NK-92 (cell line): ENCODE data around the gene SENP1.
"Not testable (repeated sequence)": the region's sequence is repeated elsewhere in the genome, so short reads cannot be mapped to it uniquely, and the experiment has no call there.

ENCODE experiments used
- DNase-seq: peaks from one replicate; lab custom pipeline; 2025; ENCODE audit not compliant: unreplicated experiment; lab: John Stamatoyannopoulos, UW

SENP1 gene

DNA sequence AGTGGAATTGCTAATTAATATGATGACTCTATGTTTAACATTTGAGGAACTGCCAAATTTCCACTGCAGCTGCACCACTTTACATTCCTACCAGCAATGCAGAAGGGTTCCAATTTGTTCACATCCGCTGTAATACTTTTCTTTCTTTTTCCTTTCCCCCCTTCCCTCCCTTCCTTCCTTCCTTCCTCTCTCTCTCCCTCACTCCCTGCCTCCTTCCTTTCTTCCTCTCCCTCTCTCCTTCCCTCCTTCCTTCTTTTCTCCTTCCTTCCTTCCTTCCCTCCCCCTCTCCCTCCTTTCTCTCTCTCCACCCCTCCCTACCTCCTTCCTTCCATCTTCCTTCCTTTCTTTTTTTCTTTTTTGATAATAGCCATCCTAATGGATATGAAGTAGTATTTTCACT is 10.1 kb upstream of the SENP1 start:
- no peak for DNase-seq

- DNase-seq = not testable (repeated sequence)
These were observed 5.4 kb upstream of the SENP1 start for GRCh38 chr12:48111312-48111693.

GRCh38 chr12:48110691-48111311 is 4.9 kb upstream of the SENP1 start:
- DNase-seq = no peak

DNA sequence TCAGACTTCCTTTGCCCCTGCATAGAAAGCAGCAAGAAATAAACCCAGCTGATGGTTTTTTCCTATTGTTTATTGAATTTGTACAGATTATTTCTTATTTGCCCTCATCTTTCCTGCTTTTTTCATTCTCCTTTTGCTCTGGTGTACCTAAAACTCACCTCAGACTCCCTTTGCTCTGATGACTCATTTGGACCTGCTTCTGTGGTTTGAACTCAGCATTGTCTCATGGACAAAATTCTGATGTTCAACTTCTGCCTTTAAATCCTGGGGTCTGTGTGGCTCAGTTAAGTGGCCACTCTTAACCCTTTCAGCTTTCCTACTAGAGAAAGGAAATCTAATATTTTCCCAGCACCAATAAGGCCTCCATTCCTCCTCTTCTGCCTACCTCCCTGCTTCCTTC is 3.5 kb upstream of the SENP1 start:
- DNase-seq = no peak

DNA sequence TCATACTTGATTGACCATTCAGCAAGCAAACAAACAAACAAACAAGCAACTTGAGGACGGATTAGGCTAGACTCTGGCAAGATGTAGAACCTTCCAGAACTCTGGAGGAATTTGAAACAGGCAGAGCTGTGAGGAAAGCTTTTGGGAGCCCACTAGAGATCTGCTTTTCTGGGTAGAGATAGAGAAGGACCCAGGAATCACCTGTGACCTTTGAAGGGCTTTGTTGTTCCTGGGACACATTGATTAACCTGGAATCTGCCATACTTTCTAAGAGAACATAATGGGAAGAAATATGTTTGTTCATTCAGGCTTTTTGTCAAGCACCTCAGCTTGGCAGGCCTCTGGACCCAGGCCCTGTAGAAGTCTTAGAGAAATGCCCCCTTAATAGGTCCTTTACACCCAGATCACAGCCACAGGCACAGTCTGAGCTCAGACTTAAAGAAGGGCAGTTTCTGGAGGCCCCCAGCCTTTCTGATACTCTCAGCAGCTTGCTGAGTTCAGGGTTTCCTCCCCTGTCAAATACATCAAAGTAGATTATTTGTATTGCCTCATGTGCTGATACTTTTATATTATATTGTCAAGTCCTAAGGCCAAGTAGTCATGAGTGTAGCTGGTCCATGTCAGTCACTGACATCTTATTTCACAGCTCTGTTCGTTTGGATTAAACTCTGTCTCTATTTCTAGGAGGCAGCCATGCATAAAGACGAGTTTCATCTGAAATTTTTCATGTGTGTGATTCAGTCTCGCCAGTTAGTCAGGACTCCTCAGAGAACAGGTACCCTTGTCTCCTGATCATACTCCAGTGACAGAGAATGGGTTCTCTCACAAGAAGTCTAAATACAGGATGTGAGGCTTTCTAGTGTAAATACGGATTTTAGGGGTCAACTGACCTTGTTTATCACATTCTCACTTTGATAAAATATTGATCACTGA is 1.1 kb upstream of the SENP1 start:
- DNase-seq = no peak

DNA sequence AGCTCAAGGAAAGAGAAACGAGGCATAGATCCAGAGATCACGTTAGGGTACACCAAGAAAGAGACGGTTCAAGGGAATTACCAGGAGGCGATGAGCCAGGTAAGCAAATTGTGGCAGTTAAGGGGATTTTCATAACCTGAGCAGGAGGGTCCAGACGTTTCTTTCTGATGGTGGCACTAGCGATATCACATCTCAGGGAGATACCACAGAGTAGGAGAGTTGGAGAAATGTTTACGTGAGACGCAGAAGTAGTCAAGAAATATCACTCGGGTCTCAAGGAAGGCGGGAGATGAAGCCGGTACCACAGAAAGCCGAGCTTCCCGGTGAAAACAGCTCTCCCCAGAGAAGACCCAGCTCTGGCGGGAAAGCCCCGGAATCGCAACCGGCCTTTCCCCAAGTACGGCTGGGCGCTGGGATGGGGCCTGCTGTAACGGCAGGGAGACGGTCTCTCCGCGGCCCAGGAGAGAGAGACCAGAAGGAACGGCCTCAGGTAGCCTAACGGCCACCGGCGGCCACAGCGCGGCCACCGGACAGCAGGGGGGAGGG is 485 bp downstream of the SENP1 start:
- DNase-seq = no peak

DNA sequence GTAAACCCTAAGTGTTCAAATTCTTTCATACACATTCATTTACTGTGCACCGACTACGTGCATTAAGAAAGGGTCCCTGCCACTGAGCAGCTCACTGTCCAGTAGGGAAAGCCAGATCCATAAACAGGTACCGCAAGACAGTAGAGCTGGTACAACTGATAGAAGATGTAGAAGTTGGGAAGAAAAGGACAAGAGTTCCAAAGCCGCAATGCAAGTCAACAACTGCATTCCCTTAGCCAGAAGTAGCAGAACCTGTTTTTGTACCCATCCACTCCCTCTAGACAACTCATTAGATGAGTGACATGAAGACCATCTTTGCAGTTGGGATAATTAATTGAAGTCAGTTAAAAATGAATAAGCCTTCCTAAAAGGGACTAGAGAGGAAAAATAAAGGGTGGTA is 1.3 kb downstream of the SENP1 start:
- no peak for DNase-seq

- DNase-seq = no peak
These were observed 13.3 kb downstream of the SENP1 start for GRCh38 chr12:48092611-48093010.

- DNase-seq = no peak
These were observed 19.6 kb downstream of the SENP1 start for GRCh38 chr12:48086327-48086726.

DNA sequence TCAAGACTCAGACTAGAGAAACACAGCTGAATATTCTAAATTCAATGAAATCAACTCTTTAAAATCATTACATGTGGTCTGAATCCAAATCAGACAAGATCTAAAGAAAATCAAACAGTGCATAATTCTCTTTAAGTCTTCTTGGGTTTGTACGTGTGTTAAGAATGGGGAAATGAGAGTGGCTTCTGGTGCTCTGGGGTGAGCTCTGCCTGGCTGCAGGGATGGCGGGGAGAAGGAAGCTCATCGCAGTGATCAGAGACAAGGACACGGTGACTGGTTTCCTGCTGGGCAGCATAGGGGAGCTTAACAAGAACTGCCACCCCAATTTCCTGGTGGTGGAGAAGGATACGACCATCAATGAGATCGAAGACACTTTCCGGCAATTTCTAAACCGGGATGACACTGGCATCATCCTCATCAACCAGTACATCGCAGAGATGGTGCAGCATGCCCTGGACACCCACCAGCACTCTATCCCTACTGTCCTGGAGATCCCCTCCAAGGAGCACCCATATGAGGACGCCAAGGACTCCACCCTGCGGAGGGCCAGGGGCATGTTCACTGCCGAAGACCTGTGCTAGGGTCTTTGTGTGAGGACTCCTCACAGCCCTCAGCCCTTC is 20.9 kb downstream of the SENP1 start:
- no peak for DNase-seq

GRCh38 chr12:48084066-48084465 is 21.8 kb downstream of the SENP1 start:
- no peak for DNase-seq

DNA sequence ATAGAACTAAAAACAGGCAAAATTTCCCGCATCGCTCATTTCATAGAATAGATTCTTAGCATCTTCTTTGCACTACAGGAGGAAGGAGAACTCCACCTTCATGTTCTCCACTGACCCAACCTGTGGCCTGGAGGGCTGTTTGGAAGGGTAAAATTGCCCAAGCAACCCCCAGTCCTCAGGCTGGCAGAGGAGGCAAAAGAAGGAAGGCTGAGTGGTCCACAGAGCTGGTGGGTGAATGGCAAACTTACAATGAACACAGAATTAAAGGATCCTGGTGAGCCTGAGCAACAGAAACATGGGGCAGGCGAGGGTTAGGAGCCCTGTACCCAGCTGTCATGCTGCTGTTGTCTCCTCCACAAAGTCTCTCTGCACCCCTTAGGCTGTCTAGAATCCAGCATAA is 25.1 kb downstream of the SENP1 start:
- no peak for DNase-seq

GRCh38 chr12:48080285-48080684 is 25.6 kb downstream of the SENP1 start:
- DNase-seq = no peak

DNA sequence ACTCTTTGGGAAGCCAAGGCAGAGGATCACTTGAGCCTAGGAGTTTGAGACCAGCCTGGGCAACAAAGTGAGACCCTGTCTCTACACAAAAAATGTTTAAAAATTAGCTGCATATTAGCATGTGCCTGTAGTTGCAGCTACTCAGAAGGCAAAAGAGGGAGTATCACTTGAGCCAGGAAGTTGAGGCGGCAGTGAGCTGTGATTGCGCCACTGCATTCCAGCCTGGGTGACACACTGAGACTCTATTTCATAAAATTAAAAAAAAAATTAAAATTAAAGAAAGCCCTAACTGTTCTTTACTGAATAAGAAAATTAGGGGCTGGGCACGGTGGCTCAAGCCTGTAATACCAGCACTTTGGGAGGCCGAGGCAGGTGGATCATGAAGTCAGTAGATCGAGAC is 27.0 kb downstream of the SENP1 start:
- DNase-seq = no peak

DNA sequence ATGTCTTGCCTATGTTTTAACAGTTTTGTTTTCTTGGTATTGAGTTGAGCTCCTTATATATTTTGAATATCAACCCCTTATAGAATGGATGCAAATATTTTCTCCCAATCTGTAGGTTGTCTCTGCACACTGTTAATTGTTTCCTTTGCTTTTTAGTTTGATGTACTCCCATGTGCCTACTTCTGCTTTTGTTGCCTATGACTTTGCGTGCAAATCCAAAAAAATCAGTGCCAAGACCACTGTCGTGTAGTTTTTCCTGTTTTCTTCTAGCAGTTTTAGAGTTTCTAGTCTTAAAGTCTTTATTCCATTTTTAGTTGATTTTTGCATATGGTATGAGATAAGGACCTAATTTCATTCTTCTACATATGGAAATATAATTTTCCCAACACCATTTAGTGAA is 28.8 kb downstream of the SENP1 start:
- no peak for DNase-seq

- DNase-seq = no peak
These were observed 30.0 kb downstream of the SENP1 start for GRCh38 chr12:48075832-48076231.

GRCh38 chr12:48074266-48074665 is 31.6 kb downstream of the SENP1 start:
- no peak for DNase-seq

DNA sequence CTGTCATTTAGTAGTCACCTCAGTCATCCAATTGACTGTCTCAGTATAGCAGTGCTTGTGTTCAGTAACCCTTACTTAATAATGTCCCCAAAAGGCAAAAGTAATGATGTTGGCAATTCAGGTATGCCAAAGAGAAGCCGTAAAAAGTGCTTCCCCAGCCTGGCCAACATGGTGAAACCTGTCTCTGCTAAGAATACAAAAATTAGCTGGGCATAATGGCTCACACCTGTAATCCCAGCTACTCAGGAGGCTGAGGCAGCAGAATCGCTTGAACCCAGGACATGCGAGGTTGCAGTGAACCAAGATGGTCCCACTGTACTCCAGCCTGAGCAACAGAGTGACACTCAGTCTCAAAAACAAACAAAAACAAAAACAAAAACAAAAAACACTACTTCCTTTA is 33.6 kb downstream of the SENP1 start:
- no peak for DNase-seq

DNA sequence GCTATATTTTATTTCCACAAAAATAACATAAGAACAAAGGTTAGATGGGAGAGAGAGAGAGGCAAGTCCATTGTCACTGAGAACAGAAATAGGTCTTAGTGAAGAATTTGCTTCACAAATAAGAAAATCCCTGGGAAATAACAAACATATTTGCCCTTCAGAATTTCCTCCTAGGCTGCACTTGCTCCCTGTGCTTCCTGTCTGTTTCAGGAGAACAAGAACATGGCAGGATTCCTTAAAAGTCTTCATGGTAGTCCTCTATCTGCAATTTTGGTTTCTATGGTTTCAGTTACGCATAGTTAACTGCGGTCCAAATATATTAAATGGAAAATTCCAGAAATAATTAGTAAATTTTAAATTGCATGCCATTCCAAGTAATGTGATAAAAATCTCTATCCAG is 34.1 kb downstream of the SENP1 start:
- DNase-seq = no peak

DNA sequence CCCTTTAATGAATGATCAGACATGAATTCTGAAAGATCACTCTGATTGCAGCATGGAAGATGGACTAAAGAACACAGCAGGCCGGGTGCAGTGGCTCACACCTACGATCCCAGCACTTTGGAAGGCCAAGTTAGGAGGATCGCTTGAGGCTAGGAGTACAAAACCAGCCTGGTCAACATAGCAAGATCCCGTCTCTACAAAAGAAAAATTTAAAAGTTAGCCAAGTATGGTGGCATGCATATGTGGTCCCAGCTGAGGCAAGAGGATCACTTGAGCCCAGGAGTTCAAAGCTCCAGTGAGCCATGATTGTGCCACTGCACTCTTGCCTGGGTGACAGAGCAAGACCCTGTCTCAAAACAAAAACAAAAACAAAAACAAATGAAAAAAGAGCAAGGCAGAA is 35.1 kb downstream of the SENP1 start:
- no peak for DNase-seq

DNA sequence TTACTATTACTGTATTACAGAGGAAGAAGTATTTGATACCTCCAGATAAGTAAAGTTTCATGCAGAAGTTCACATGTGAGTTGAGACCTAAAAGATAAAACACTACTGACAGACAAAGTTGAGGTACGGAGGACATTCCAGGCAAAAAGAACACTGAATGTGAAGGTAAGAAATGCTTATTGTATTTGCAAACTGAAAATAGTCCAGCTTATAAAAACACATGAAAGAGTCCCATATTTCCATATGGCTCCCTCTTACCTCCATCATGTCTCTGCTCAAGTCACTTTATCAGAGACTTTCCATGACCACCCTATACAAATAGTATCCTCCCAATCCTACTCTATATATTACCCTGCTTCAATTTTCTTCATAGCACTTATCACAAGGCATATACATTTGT is 35.8 kb downstream of the SENP1 start:
- DNase-seq = no peak

DNA sequence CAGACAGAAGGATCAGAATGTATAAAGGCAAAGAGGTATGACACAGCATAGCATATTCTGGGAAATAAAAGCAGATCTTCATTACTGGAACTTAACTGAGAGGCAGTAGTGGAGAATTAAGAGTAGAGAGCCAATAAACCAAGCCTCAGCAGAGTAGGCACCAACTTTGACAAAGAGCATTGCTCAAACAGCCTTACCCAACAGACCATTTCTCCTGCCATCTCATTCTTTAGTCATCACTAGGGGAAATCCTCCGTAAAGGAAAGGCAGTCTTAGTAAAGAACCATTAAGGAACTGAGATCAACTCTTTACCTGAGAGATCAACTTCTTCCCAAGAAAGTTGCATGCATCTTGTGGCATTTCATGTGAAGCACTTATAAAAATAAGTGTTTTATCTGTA is 36.6 kb downstream of the SENP1 start:
- no peak for DNase-seq
